KMS-11 (cell line): Measurements from ENCODE around the gene MEGF11.

ENCODE experiments used
- H2AFZ ChIP-seq: fragments of 200-600 bp; sonication (generic); 2 replicates; pipeline ENCODE4 v1.6.1; 2016; ENCODE audit warnings: antibody characterized with exemption, mixed run types, low read depth
- H3K27ac ChIP-seq: fragments of 200-600 bp; sonication (generic); 2 replicates; pipeline ENCODE4 v1.6.1; 2016; ENCODE audit warnings: mild to moderate bottlenecking, mixed run types
- H3K27me3 ChIP-seq: fragments of 200-600 bp; sonication (generic); 2 replicates; pipeline ENCODE4 v1.6.1; 2017; ENCODE audit warnings: mild to moderate bottlenecking, low read depth, mixed run types, moderate library complexity; ENCODE audit not compliant: insufficient read depth
- H3K36me3 ChIP-seq: fragments of 200-600 bp; sonication (generic); 2 replicates; pipeline ENCODE4 v1.6.1; 2017; ENCODE audit warnings: mild to moderate bottlenecking, mixed run types; ENCODE audit not compliant: insufficient read depth
- H3K4me1 ChIP-seq: fragments of 200-600 bp; sonication (generic); 2 replicates; pipeline ENCODE4 v1.6.1; 2016; ENCODE audit warnings: mild to moderate bottlenecking, low read depth, mixed run types; ENCODE audit not compliant: poor library complexity, severe bottlenecking
- H3K4me2 ChIP-seq: fragments of 200-600 bp; sonication (generic); 2 replicates; pipeline ENCODE4 v1.7.0; 2016; ENCODE audit warnings: mild to moderate bottlenecking, mixed run types
- H3K4me3 ChIP-seq: fragments of 200-600 bp; sonication (generic); IDR thresholded peaks from 2 replicates; pipeline ENCODE4 v1.6.1; 2017; ENCODE audit warnings: low read depth, low read length, mixed read lengths; ENCODE audit not compliant: insufficient read depth
- H3K79me2 ChIP-seq: fragments of 200-600 bp; sonication (generic); 2 replicates; pipeline ENCODE4 v1.6.1; 2016; ENCODE audit warnings: low read depth, mixed run types; ENCODE audit not compliant: insufficient read depth
- H3K9ac ChIP-seq: fragments of 200-600 bp; sonication (generic); 2 replicates; pipeline ENCODE4 v1.6.1; 2016; ENCODE audit warnings: mild to moderate bottlenecking, mixed run types
- H4K20me1 ChIP-seq: fragments of 200-600 bp; sonication (generic); 2 replicates; pipeline ENCODE4 v1.6.1; 2016; ENCODE audit warnings: mild to moderate bottlenecking, mixed run types; ENCODE audit not compliant: insufficient read depth
- TF ChIP-seq, protein P1 (sequence below): fragments of 200-600 bp; sonication (generic); conservative IDR thresholded peaks from 2 replicates; pipeline ENCODE4 v1.6.1; 2017; ENCODE audit warnings: low read depth, mild to moderate bottlenecking, antibody characterized with exemption, low read length, moderate library complexity, mixed read lengths

Gene MEGF11

DNA sequence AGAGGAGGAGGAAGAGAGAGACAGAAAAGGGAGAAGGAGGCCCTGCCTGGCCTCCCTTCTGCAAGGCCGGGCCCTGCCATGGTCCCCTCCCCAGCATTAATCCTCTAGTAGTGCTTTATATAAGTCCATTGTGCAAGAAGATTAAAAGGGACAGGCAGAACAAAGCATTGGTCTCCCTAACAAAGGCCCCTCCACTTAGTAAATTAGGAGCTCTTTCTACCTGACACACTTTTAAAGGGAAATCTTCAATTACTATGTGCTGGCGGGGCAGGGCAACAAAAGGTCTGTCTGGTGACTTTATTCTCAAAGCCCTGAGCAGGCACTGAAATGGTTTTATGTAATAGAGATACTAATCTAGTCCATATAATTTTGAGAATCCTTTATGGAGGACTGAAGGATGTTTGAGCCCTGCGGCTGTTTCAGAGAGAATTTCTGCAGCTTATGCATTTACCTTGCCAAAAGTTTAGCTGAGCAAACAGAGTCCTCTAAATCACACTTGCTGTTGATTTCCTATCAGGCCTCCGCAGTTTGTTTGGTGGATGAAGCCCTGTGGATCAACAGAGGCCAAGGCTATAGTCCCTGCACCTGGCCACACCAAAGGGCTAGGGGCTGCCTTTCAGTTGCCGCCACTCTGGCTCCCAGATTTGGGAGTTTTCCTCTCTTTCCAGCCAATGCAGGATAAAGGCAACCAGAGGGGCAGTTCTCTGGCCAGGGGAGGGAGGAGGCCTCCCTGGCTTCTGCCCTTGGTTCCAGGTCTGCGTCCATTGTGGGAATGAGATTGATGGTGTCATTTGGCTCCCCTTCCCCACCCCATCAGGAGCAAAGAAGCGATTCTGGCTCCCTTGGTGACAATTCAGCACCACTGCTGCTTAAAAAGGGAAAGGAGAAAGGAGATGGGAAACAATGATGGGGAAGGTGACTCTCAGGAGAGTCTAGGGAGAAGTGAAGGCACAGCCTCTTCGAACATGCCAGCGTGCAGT is 148.0 kb downstream of the MEGF11 start:
- no peaks in the 10 kb centered on the region for H3K79me2 ChIP-seq
- no peak overlapping the region for H2AFZ ChIP-seq
- no peak overlapping the region for H3K4me2 ChIP-seq
- no peak overlapping the region for H3K9ac ChIP-seq
- H3K27me3 ChIP-seq, result no peaks in the 10 kb centered on the region; the same call in 1 of the 2 replicates
- H3K4me3 ChIP-seq, result no peak overlapping the region
- H3K4me1 ChIP-seq, result no peaks in the 10 kb centered on the region
- H4K20me1 ChIP-seq, result no peaks in the 10 kb centered on the region
- no peak overlapping the region for H3K27ac ChIP-seq
- H3K36me3 ChIP-seq, result no peaks in the 10 kb centered on the region
- TF ChIP-seq, protein P1, sequence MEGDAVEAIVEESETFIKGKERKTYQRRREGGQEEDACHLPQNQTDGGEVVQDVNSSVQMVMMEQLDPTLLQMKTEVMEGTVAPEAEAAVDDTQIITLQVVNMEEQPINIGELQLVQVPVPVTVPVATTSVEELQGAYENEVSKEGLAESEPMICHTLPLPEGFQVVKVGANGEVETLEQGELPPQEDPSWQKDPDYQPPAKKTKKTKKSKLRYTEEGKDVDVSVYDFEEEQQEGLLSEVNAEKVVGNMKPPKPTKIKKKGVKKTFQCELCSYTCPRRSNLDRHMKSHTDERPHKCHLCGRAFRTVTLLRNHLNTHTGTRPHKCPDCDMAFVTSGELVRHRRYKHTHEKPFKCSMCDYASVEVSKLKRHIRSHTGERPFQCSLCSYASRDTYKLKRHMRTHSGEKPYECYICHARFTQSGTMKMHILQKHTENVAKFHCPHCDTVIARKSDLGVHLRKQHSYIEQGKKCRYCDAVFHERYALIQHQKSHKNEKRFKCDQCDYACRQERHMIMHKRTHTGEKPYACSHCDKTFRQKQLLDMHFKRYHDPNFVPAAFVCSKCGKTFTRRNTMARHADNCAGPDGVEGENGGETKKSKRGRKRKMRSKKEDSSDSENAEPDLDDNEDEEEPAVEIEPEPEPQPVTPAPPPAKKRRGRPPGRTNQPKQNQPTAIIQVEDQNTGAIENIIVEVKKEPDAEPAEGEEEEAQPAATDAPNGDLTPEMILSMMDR, result no peak

DNA sequence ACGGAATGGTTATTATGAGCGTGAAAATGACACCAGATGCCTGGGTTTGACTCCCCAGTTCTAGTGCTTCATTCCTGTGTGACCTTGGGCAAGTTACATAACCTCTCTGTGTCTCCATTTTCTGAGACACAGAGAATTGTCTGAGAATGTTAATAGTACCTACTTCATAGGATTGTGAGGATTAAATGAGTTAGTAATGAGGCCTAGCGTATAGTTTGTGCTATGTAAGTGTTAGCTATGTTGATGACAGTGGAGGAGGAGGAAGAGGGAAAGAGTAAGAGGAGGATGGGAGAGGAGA is 150.3 kb downstream of the MEGF11 start:
- Histone ChIP-seq H3K4me3 (no peak overlapping the region), H3K4me1 (no peaks in the 10 kb centered on the region), H3K36me3 (no peaks in the 10 kb centered on the region), H3K4me2 (no peak overlapping the region), H3K79me2 (no peaks in the 10 kb centered on the region), H4K20me1 (no peaks in the 10 kb centered on the region), H3K9ac (no peak overlapping the region), H3K27me3 (no peaks in the 10 kb centered on the region; the same call in 1 of the 2 replicates), H2AFZ (no peak overlapping the region), H3K27ac (no peak overlapping the region)
- TF ChIP-seq, protein P1, result no peak

DNA sequence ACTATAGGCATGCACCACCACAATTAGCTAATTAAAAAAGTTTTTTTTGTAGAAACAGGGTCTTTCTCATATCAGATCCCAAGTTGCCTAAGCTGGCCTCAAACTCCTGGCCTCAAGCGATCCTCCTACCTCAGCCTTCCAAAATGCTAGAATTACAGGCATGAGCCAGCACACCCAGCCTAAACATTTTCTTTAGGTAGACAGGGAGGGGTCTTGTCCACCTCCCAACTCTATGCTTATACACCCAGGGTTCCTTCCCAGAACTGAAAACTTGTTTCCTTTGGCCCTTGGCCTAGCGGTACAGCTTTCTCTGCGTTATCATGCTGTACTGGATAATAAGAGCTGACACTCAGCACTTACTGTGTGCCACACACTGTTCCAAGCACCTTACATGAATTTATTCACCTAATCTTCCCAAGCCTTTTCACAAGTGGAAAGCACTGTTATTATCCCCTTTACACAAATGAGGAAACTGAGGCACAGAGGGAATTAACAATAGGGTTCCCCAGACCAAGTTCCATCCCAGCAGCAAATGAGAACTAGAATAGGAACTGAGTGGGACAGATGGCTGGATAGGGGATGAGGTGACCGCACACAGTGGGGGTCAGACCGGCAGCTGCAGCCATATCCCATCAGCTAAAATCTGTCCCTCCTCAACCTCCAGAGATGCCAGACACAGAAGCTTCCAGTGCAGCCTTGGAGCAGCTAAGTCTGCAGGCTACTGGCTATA is 150.8 kb downstream of the MEGF11 start:
- Histone ChIP-seq H3K9ac (no peak overlapping the region), H3K36me3 (no peaks in the 10 kb centered on the region), H3K4me1 (no peaks in the 10 kb centered on the region), H3K4me3 (no peak overlapping the region), H3K4me2 (no peak overlapping the region), H4K20me1 (no peaks in the 10 kb centered on the region), H3K27me3 (no peaks in the 10 kb centered on the region), H3K79me2 (no peaks in the 10 kb centered on the region), H2AFZ (no peak overlapping the region), H3K27ac (no peak overlapping the region)
- TF ChIP-seq, protein P1, result no peak

DNA sequence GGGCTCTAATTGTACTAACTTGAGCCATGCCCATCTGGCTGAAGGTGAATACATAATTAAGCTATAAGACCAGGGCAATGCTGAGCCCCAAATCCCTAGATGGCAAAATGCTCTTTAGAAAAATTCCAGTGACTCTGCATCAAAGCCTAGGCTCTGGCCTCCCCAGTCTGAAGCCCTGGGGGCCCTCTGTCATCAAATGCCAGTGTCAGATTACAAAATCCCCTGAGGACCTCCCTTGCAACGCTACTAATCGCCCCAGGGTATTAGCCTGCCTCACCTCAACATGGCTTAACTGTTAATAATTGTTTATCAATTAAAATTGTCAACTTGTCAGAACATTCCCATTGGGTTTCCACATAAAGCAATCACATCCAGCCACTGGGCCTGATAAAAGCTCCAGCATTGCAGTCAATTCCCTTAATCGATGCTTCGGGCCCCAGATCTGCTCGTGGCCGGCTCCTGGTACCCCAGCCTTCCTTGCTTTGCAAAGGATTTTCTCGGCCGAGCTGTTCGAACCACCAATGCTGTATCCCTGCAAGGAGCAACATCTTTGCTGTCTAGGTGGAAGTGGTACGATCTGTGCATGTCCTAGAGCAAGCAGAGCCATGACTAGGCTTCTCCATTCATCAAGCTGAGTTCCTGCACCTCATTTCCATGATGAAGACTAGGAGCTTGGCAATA is 151.7 kb downstream of the MEGF11 start:
- Histone ChIP-seq H3K36me3 (no peaks in the 10 kb centered on the region), H3K27me3 (no peaks in the 10 kb centered on the region), H4K20me1 (no peaks in the 10 kb centered on the region), H3K4me2 (no peak overlapping the region), H3K79me2 (no peaks in the 10 kb centered on the region), H3K27ac (no peak overlapping the region), H3K9ac (no peak overlapping the region), H2AFZ (no peak overlapping the region), H3K4me3 (no peak overlapping the region), H3K4me1 (no peaks in the 10 kb centered on the region)
- TF ChIP-seq, protein P1, result no peak
